Calu3 (cell line): ENCODE data around the gene SCTR. TPM values are rescaled to one million over a fixed set of nuclear protein-coding genes. Genes with fewer than 3 reads are reported as not detected.

Experiments
- BruUV-seq: library from RNA; stranded (reverse); fragments of 400-500 nt; replicated peaks from 2 replicates; lab custom pipeline; 2021; lab: Mats Ljungman, UMichigan
- CTCF ChIA-PET: fragments of 300-600 bp; sonication (Branson Sonifier 250); formaldehyde crosslinking; loops from one replicate; lab custom pipeline; 2022; ENCODE audit warnings: antibody characterized with exemption; lab: Charles Lee
- DNase-seq: peaks from one replicate; pipeline ENCODE4 v3.0.0; 2022
- H3K27ac Mint-ChIP-seq: one replicate; pipeline ENCODE4 v1.8.0; 2022; ENCODE audit warnings: mixed read lengths; ENCODE audit not compliant: unreplicated experiment
- H3K27me3 Mint-ChIP-seq: one replicate; pipeline ENCODE4 v1.8.0; 2022; ENCODE audit warnings: mixed read lengths; ENCODE audit not compliant: unreplicated experiment
- H3K36me3 Mint-ChIP-seq: one replicate; pipeline ENCODE4 v1.8.0; 2022; ENCODE audit warnings: mild to moderate bottlenecking, moderate library complexity, mixed read lengths; ENCODE audit not compliant: insufficient read depth, unreplicated experiment
- H3K4me1 Mint-ChIP-seq: one replicate; pipeline ENCODE4 v1.8.0; 2022; ENCODE audit warnings: mild to moderate bottlenecking, low read depth, mixed read lengths; ENCODE audit not compliant: unreplicated experiment
- H3K4me3 Mint-ChIP-seq: one replicate; pipeline ENCODE4 v1.8.0; 2022; ENCODE audit warnings: mild to moderate bottlenecking, low read depth, moderate library complexity, mixed read lengths; ENCODE audit not compliant: unreplicated experiment
- H3K9me3 Mint-ChIP-seq: one replicate; pipeline ENCODE4 v1.8.0; 2022; ENCODE audit warnings: low read depth, mixed read lengths; ENCODE audit not compliant: unreplicated experiment
- intact Hi-C: fragments of 100-400 bp; cut with micrococcal nuclease; formaldehyde crosslinking; loops from one replicate; pipeline ENCODE4 v1.10.0; 2022; ENCODE audit not compliant: unreplicated experiment
- total RNA-seq: library from RNA; stranded (reverse); gene quantifications from 2 replicates; pipeline ENCODE4 v1.2.3, GENCODE V29; 2022
- TF ChIP-seq, protein P1 (sequence below): fragments of 200-600 bp; IDR thresholded peaks from one replicate; pipeline ENCODE4 v1.8.0; 2022; ENCODE audit warnings: antibody characterized with exemption; ENCODE audit not compliant: unreplicated experiment

The SCTR gene
- total RNA-seq, 1 experiment from 2014 or later: 0.85 TPM

DNA sequence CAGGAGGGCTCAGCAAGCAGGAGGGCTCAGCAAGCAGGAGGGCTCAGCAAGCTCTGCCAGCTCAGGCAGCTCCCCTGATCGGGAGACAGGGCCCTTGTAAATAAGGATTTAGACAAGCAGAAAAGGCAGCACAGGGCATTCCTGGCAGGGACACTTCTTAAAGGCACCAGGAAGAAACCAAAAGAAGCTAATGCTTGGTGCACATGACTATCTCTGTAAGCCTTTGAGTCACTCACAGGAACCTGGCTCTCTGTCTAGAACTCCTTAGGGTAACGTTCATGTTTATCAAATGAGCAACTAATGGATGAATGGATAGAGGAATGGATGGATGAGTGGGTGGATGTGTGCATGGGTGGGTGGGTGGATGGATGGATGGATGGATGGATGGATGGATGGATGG is 64.2 kb downstream of the SCTR start:
- CTCF ChIA-PET: interaction anchor here (1.5 kb wide), 1 partner anchor 17 kb away, joined by 5 read pairs; no protein-coding TSS in a partner anchor
- TF ChIP-seq, protein P1, sequence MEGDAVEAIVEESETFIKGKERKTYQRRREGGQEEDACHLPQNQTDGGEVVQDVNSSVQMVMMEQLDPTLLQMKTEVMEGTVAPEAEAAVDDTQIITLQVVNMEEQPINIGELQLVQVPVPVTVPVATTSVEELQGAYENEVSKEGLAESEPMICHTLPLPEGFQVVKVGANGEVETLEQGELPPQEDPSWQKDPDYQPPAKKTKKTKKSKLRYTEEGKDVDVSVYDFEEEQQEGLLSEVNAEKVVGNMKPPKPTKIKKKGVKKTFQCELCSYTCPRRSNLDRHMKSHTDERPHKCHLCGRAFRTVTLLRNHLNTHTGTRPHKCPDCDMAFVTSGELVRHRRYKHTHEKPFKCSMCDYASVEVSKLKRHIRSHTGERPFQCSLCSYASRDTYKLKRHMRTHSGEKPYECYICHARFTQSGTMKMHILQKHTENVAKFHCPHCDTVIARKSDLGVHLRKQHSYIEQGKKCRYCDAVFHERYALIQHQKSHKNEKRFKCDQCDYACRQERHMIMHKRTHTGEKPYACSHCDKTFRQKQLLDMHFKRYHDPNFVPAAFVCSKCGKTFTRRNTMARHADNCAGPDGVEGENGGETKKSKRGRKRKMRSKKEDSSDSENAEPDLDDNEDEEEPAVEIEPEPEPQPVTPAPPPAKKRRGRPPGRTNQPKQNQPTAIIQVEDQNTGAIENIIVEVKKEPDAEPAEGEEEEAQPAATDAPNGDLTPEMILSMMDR: no peak
- H3K4me1 Mint-ChIP-seq: no peaks in the 10 kb centered on the region

DNA sequence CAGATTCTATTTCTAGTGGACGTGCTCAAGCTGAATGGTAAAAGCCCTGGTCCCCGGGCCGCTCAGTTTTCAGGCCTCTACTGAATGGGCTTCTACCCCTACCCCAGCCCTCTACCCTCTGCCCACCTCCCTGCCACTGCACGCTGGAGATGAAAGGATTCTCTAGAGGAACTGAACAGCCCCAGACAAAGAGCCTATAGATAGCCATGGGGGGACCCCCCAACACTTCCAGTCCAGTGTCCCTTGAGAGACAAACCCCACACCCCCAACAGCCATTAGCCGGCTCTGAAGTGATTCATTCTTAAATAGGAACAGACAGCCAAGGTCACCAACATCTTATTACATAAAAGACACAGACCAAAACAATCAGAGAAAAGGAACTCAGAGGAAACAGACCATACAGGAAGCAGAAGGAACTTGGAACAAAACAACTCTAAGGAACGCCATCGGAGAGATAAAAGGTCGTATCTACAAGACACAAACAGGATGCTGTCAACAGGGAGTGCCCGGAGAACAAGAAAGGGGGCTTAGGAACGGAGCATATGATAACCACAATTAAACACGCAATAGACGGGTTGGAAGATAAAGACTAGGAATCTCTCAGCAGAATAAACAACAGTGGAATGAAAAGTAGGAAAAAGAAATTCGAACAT is 69.1 kb downstream of the SCTR start:
- Mint-ChIP-seq H3K4me3 (no peak overlapping the region), H3K27ac (no peak overlapping the region), H3K27me3 (peaks cover 72% of the 10 kb centered on the region), H3K4me1 (no peaks in the 10 kb centered on the region), H3K9me3 (no peaks in the 10 kb centered on the region), H3K36me3 (no peaks in the 10 kb centered on the region)
- CTCF ChIA-PET: interaction anchor here (0.6 kb wide), 1 partner anchor 443 kb away, joined by 6 read pairs; no protein-coding TSS in a partner anchor
- DNase-seq: no peak
- BruUV-seq: no TSS peak
- intact Hi-C loops: no loop called here
- TF ChIP-seq, protein P1: no peak

More for the DNA sequence above, 64.2 kb downstream of the SCTR start:
- Mint-ChIP-seq H3K27me3 (peaks cover 27% of the 10 kb centered on the region), H3K27ac (no peak overlapping the region), H3K36me3 (no peaks in the 10 kb centered on the region), H3K4me3 (no peak overlapping the region), H3K9me3 (no peaks in the 10 kb centered on the region)
- no TSS peak for BruUV-seq
- no peak for DNase-seq
- intact Hi-C loops: no loop called here

DNA sequence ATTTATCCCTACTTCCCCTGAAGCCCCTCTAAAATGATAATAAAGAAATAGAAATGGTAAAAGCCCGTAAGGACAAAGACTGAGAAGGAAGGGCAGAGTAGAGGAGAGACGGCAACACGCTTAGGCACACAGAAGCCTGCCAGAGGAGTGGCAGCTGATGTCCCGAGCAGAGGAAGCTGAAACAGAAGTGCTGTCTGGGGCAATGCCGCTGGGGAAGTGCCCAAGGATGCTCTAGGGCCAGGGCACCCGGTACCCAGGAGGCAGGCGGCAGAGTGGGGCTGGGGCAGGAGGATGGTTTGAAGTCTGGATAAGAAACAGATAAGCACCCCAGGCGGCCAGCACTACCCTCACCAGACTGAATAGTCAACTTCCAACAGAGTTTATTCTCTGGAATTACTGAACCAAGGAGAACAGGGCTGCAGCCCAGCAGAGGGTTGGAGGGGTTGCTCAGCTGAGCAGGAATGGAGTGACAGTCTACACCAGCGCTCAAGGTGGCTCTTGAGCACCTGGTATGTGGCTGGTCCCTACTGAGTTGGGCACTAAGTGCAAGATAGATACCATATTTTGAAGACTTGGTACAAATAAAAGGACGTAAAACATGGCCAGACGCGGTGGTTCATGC is 70.2 kb downstream of the SCTR start:
- H3K36me3 Mint-ChIP-seq: no peaks in the 10 kb centered on the region

DNA sequence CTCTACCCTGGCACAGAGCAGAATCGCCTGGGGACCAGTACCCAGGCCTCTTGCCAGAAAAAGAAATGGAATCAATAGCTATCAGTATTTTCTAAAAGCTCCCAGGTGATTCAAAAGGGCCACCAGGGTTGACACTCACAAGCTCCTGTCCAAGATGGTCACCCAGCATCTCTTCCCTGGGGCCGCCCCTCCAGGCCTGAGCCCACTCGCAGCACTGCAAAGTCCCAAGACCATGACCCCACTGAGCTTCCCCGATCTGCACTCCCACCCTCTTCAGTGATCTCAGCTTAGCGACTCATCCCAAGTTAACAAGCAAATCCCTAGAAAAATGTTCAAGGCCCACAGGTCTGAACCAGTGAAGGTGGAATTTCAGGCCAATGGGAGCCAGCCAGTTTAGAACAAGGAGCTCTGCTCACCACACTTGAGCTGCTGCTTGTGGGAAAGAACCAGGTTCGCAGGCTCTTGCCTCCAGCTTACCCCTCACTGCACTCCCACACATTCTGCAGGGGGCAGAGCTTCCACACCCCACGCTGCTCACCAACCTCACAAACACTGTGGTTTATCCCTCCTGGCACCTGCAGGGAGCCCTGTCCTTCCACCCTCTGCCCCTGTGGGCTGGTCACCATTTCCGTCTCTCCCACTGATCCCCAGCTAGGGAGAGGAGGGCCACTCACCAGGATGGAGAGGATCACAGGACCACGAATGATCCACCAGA is 72.8 kb downstream of the SCTR start:
- no peak for DNase-seq
- intact Hi-C loops: no loop called here
- H3K4me3 Mint-ChIP-seq: no peak overlapping the region
- peaks cover 94% of the 10 kb centered on the region for H3K27me3 Mint-ChIP-seq
- TF ChIP-seq, protein P1: no peak
- H3K4me1 Mint-ChIP-seq: no peaks in the 10 kb centered on the region
- no peaks in the 10 kb centered on the region for H3K9me3 Mint-ChIP-seq
- H3K27ac Mint-ChIP-seq: no peak overlapping the region
- no TSS peak for BruUV-seq
- CTCF ChIA-PET: interaction anchor here (0.8 to 1.4 kb wide), 2 partner anchors 26 to 570 kb away, joined by 3 read pairs; no protein-coding TSS in a partner anchor
- H3K36me3 Mint-ChIP-seq: no peaks in the 10 kb centered on the region

More for the DNA sequence above, 70.2 kb downstream of the SCTR start:
- no TSS peak for BruUV-seq
- Mint-ChIP-seq H3K27ac (no peak overlapping the region), H3K4me1 (no peaks in the 10 kb centered on the region), H3K27me3 (peaks cover 70% of the 10 kb centered on the region), H3K4me3 (no peak overlapping the region), H3K9me3 (no peaks in the 10 kb centered on the region)
- CTCF ChIA-PET: interaction anchor here (0.7 kb wide), 1 partner anchor 675 kb away, joined by 4 read pairs; no protein-coding TSS in a partner anchor
- TF ChIP-seq, protein P1: no peak
- no peak for DNase-seq
- intact Hi-C loops: no loop called here
